Measurements from ENCODE around the gene NIM1K.

NIM1K gene

DNA sequence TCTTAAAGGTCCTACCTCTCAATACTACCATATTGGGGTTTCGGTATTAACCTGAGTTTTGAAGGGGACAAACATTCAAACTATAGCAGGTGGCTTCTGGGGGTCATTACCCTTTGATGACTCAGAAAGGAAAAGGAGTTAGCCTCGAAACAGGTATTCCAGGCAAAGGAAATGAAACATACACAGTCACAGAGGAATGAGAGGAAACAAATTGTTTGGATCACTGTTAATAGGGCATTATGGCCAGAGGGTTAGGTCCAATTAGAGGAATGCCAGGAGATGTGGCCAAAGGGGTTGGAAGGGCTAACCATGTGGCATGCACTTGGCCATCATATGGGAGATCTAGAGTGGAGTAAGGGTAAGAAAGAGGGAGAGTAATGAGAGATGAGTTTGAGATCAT lies 23.9 kb upstream of the NIM1K start:
- no peaks in the 10 kb centered on the region for H3K36me3 ChIP-seq (ENCODE audit: control insufficient read depth, insufficient read depth, low read length)
- no peak overlapping the region for H3K4me2 ChIP-seq (ENCODE audit: low read length)
- H3K4me3 ChIP-seq (ENCODE audit: low read depth, low read length), result no peak overlapping the region
- no peaks in the 10 kb centered on the region for H3K4me1 ChIP-seq
- H3K27ac ChIP-seq, result no peak overlapping the region
- no peak overlapping the region for H2AFZ ChIP-seq
- no peak overlapping the region for H3K9ac ChIP-seq
- no peaks in the 10 kb centered on the region for H3K9me3 ChIP-seq (ENCODE audit: control insufficient read depth, low read length)
- TF ChIP-seq, protein P1, sequence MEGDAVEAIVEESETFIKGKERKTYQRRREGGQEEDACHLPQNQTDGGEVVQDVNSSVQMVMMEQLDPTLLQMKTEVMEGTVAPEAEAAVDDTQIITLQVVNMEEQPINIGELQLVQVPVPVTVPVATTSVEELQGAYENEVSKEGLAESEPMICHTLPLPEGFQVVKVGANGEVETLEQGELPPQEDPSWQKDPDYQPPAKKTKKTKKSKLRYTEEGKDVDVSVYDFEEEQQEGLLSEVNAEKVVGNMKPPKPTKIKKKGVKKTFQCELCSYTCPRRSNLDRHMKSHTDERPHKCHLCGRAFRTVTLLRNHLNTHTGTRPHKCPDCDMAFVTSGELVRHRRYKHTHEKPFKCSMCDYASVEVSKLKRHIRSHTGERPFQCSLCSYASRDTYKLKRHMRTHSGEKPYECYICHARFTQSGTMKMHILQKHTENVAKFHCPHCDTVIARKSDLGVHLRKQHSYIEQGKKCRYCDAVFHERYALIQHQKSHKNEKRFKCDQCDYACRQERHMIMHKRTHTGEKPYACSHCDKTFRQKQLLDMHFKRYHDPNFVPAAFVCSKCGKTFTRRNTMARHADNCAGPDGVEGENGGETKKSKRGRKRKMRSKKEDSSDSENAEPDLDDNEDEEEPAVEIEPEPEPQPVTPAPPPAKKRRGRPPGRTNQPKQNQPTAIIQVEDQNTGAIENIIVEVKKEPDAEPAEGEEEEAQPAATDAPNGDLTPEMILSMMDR (IDR thresholded peaks at IDR 0.05), result no peak
- H3K27me3 ChIP-seq (ENCODE audit: control insufficient read depth, insufficient read depth, low read length), result no peaks in the 10 kb centered on the region
- peaks cover 2% of the 10 kb centered on the region for H3K79me2 ChIP-seq

GRCh38 chr5:43171451-43171850 lies 20.6 kb upstream of the NIM1K start:
- TF ChIP-seq, protein P1 (IDR thresholded peaks at IDR 0.05), result no peak
- no peak overlapping the region for H3K4me3 ChIP-seq (ENCODE audit: low read depth, low read length)
- no peaks in the 10 kb centered on the region for H3K27me3 ChIP-seq (ENCODE audit: control insufficient read depth, insufficient read depth, low read length)
- no peaks in the 10 kb centered on the region for H3K79me2 ChIP-seq
- no peaks in the 10 kb centered on the region for H3K9me3 ChIP-seq (ENCODE audit: control insufficient read depth, low read length)
- H3K4me1 ChIP-seq, result no peaks in the 10 kb centered on the region
- no peaks in the 10 kb centered on the region for H3K36me3 ChIP-seq (ENCODE audit: control insufficient read depth, insufficient read depth, low read length)
- H3K9ac ChIP-seq, result no peak overlapping the region
- H3K4me2 ChIP-seq (ENCODE audit: low read length), result no peak overlapping the region
- no peak overlapping the region for H3K27ac ChIP-seq
- no peak overlapping the region for H2AFZ ChIP-seq

- Histone ChIP-seq H3K27ac (no peak overlapping the region), H2AFZ (no peak overlapping the region), H3K9ac (no peak overlapping the region), H3K9me3 (ENCODE audit: control insufficient read depth, low read length) (no peaks in the 10 kb centered on the region), H3K4me3 (ENCODE audit: low read depth, low read length) (no peak overlapping the region), H3K36me3 (ENCODE audit: control insufficient read depth, insufficient read depth, low read length) (no peaks in the 10 kb centered on the region), H3K79me2 (no peaks in the 10 kb centered on the region), H3K4me2 (ENCODE audit: low read length) (no peak overlapping the region), H3K4me1 (no peaks in the 10 kb centered on the region), H3K27me3 (ENCODE audit: control insufficient read depth, insufficient read depth, low read length) (no peaks in the 10 kb centered on the region)
- TF ChIP-seq, protein P1 (IDR thresholded peaks at IDR 0.05), result no peak
These were observed 20.1 kb upstream of the NIM1K start for GRCh38 chr5:43171926-43172325.

DNA sequence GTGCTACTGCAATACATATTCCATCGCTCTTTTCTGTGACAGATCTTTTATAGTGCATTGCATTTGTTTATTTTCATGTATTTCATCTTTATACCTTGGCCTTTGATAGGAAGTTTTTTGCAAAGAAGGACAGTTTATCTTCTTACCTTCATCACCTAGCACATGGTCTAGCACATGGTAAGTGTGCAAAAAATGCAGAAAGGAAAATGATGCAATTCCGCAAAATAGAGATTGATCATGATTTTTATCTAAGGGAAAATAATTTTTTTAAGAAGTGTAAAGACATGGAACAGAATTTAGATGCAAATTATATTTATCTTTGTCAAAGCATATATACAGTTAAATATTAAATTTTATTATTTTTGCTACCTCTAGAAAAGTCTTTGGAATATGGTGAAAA lies 19.2 kb upstream of the NIM1K start:
- no peaks in the 10 kb centered on the region for H3K79me2 ChIP-seq
- H3K27ac ChIP-seq, result no peak overlapping the region
- no peak overlapping the region for H2AFZ ChIP-seq
- no peak overlapping the region for H3K9ac ChIP-seq
- no peaks in the 10 kb centered on the region for H3K36me3 ChIP-seq (ENCODE audit: control insufficient read depth, insufficient read depth, low read length)
- no peak overlapping the region for H3K4me3 ChIP-seq (ENCODE audit: low read depth, low read length)
- H3K27me3 ChIP-seq (ENCODE audit: control insufficient read depth, insufficient read depth, low read length), result no peaks in the 10 kb centered on the region
- H3K4me2 ChIP-seq (ENCODE audit: low read length), result no peak overlapping the region
- H3K9me3 ChIP-seq (ENCODE audit: control insufficient read depth, low read length), result no peaks in the 10 kb centered on the region
- TF ChIP-seq, protein P1 (IDR thresholded peaks at IDR 0.05), result no peak
- no peaks in the 10 kb centered on the region for H3K4me1 ChIP-seq

GRCh38 chr5:43174586-43174985 lies 17.4 kb upstream of the NIM1K start:
- no peak overlapping the region for H3K9ac ChIP-seq
- H2AFZ ChIP-seq, result no peak overlapping the region
- H3K27me3 ChIP-seq (ENCODE audit: control insufficient read depth, insufficient read depth, low read length), result no peaks in the 10 kb centered on the region
- no peak overlapping the region for H3K4me3 ChIP-seq (ENCODE audit: low read depth, low read length)
- H3K27ac ChIP-seq, result no peak overlapping the region
- H3K4me1 ChIP-seq, result no peaks in the 10 kb centered on the region
- no peak overlapping the region for H3K4me2 ChIP-seq (ENCODE audit: low read length)
- H3K79me2 ChIP-seq, result no peaks in the 10 kb centered on the region
- TF ChIP-seq, protein P1 (IDR thresholded peaks at IDR 0.05), result no peak
- no peaks in the 10 kb centered on the region for H3K36me3 ChIP-seq (ENCODE audit: control insufficient read depth, insufficient read depth, low read length)
- H3K9me3 ChIP-seq (ENCODE audit: control insufficient read depth, low read length), result no peaks in the 10 kb centered on the region
